GM10266 (cell line): ENCODE results near the gene ADIPOR1.

ENCODE experiments used
- DNase-seq: peaks from one replicate; pipeline ENCODE4 v3.0.0; 2012; ENCODE audit errors: extremely low spot score
- CTCF ChIP-seq: IDR thresholded peaks from 2 replicates; pipeline ENCODE4 v1.5.1; 2012; ENCODE audit warnings: mild to moderate bottlenecking, low read depth; ENCODE audit not compliant: control insufficient read depth, insufficient read depth; ENCODE audit errors: missing control alignments

Gene ADIPOR1

GRCh38 chr1:202958544-202959275 is 598 bp upstream of the ADIPOR1 start:
- DNase-seq, result no peak
- TF ChIP-seq CTCF, result no peak

- DNase-seq, result no peak
- no peak for TF ChIP-seq CTCF
These were observed 1.1 kb downstream of the ADIPOR1 start for GRCh38 chr1:202956969-202957368.

- DNase-seq, result no peak
- no peak for TF ChIP-seq CTCF
These were observed 3.9 kb downstream of the ADIPOR1 start for GRCh38 chr1:202954057-202954745.

GRCh38 chr1:202953392-202953791 is 4.7 kb downstream of the ADIPOR1 start:
- no peak for DNase-seq
- no peak for TF ChIP-seq CTCF

- no peak for DNase-seq
- no peak for TF ChIP-seq CTCF
These were observed 5.3 kb downstream of the ADIPOR1 start for GRCh38 chr1:202952818-202953217.

- TF ChIP-seq CTCF, result no peak
- no peak for DNase-seq
These were observed 6.0 kb downstream of the ADIPOR1 start for GRCh38 chr1:202952099-202952498.

GRCh38 chr1:202951437-202951836 is 6.7 kb downstream of the ADIPOR1 start:
- no peak for TF ChIP-seq CTCF
- DNase-seq, result no peak
